Liver (tissue), 9 donors: Measurements from ENCODE around the gene ARHGEF3. TPM values are rescaled to one million over a fixed set of nuclear protein-coding genes. Genes with fewer than 3 reads are reported as not detected.

Source experiments
- DNase-seq: peaks from one replicate; pipeline ENCODE4 v3.0.0-alpha.2; 2017; ENCODE audit warnings: low spot score
- H3K27ac ChIP-seq, 2 donors: one replicate each; pipeline ENCODE4 v1.7.0; 2013; ENCODE audit warnings: inconsistent platforms in 2 of 2, low read length in 2 of 2, control low read depth in 1 of 2, low read depth in 1 of 2, mild to moderate bottlenecking in 1 of 2
- H3K27me3 ChIP-seq, 4 donors: one replicate each; pipeline versions ENCODE4 v1.6.1 to v1.7.0; 2013; ENCODE audit warnings: low read length in 3 of 4, inconsistent platforms in 1 of 4, mild to moderate bottlenecking in 1 of 4, moderate library complexity in 1 of 4; ENCODE audit not compliant: control insufficient read depth in 4 of 4, insufficient read depth in 4 of 4
- H3K36me3 ChIP-seq, 4 donors: one replicate each; pipeline versions ENCODE4 v1.6.1 to v1.7.0; 2013; ENCODE audit warnings: low read length in 3 of 4, mild to moderate bottlenecking in 3 of 4, low read depth in 1 of 4, moderate library complexity in 1 of 4; ENCODE audit not compliant: control insufficient read depth in 4 of 4, insufficient read depth in 3 of 4
- H3K4me1 ChIP-seq, 4 donors: one replicate each; pipeline versions ENCODE4 v1.6.1 to v1.7.0; 2013; ENCODE audit warnings: low read length in 3 of 4, mild to moderate bottlenecking in 3 of 4, moderate library complexity in 1 of 4; ENCODE audit not compliant: control insufficient read depth in 4 of 4, insufficient read depth in 4 of 4
- H3K4me3 ChIP-seq, 3 donors: one replicate each; pipeline versions ENCODE4 v1.6.1 to v1.7.0; 2013; ENCODE audit warnings: low read length in 3 of 3, control low read depth in 1 of 3, low read depth in 1 of 3, mild to moderate bottlenecking in 1 of 3
- H3K9ac ChIP-seq, 2 donors: one replicate each; pipeline ENCODE4 v1.7.0; 2013; ENCODE audit warnings: low read length in 2 of 2, mild to moderate bottlenecking in 2 of 2, moderate library complexity in 2 of 2, control low read depth in 1 of 2, low read depth in 1 of 2
- H3K9me3 ChIP-seq, 4 donors: one replicate each; pipeline versions ENCODE4 v1.6.1 to v1.7.0; 2013; ENCODE audit warnings: low read length in 3 of 4; ENCODE audit not compliant: control insufficient read depth in 4 of 4
- ATF3 ChIP-seq: IDR thresholded peaks from 2 replicates; pipeline ENCODE4 v1.6.1; 2016; ENCODE audit warnings: antibody characterized with exemption
- CTCF ChIP-seq: fragments of 150-350 bp; IDR thresholded peaks from 2 replicates; pipeline ENCODE4 v1.5.1; 2017; ENCODE audit warnings: improper control_type of control experiment, low read depth, low read length; ENCODE audit not compliant: missing input control
- EGR1 ChIP-seq, 2 donors: IDR thresholded peaks; 2 replicates each; pipeline ENCODE4 v1.6.1; 2016 to 2018; ENCODE audit warnings: antibody characterized with exemption in 2 of 2, low read depth in 2 of 2
- FOXA1 ChIP-seq: IDR thresholded peaks from 2 replicates; pipeline ENCODE4 v1.6.1; 2016; ENCODE audit warnings: antibody characterized with exemption
- FOXA2 ChIP-seq: IDR thresholded peaks from 2 replicates; pipeline ENCODE4 v1.6.1; 2016; ENCODE audit warnings: antibody characterized with exemption
- GABPA ChIP-seq, 2 donors: IDR thresholded peaks in 1 of 2; conservative IDR thresholded peaks in 1 of 2; 2 replicates each; pipeline ENCODE4 v1.6.1; 2016; ENCODE audit warnings: antibody characterized with exemption in 2 of 2, mild to moderate bottlenecking in 1 of 2, moderate library complexity in 1 of 2
- HNF4A ChIP-seq, 2 donors: conservative IDR thresholded peaks; 2 replicates each; pipeline ENCODE4 v1.6.1; 2016; ENCODE audit warnings: antibody characterized with exemption in 2 of 2, mild to moderate bottlenecking in 2 of 2
- HNF4G ChIP-seq: IDR thresholded peaks from 2 replicates; pipeline ENCODE4 v1.6.1; 2016; ENCODE audit warnings: antibody characterized with exemption
- MAX ChIP-seq: IDR thresholded peaks from 2 replicates; pipeline ENCODE4 v1.6.1; 2016; ENCODE audit warnings: antibody characterized with exemption
- NR2F2 ChIP-seq: IDR thresholded peaks from 2 replicates; pipeline ENCODE4 v1.6.1; 2016; ENCODE audit warnings: antibody characterized with exemption
- RAD21 ChIP-seq, 2 donors: IDR thresholded peaks; 2 replicates each; pipeline ENCODE4 v1.6.1; 2016; ENCODE audit warnings: antibody characterized with exemption in 2 of 2, mild to moderate bottlenecking in 2 of 2
- REST ChIP-seq: IDR thresholded peaks from 2 replicates; pipeline ENCODE4 v1.6.1; 2016; ENCODE audit warnings: antibody characterized with exemption, mild to moderate bottlenecking
- RXRA ChIP-seq, 2 donors: IDR thresholded peaks; 2 replicates each; pipeline ENCODE4 v1.6.1; 2017 to 2018; ENCODE audit warnings: antibody characterized with exemption in 2 of 2, mild to moderate bottlenecking in 1 of 2
- SP1 ChIP-seq: IDR thresholded peaks from 2 replicates; pipeline ENCODE4 v1.6.1; 2018; ENCODE audit warnings: antibody characterized with exemption, mild to moderate bottlenecking
- TAF1 ChIP-seq: conservative IDR thresholded peaks from 2 replicates; pipeline ENCODE4 v1.6.1; 2016; ENCODE audit warnings: antibody characterized with exemption, mild to moderate bottlenecking
- YY1 ChIP-seq: IDR thresholded peaks from 2 replicates; pipeline ENCODE4 v1.6.1; 2016; ENCODE audit warnings: antibody characterized with exemption, mild to moderate bottlenecking
- ZBTB33 ChIP-seq: IDR thresholded peaks from 2 replicates; pipeline ENCODE4 v1.6.1; 2016; ENCODE audit warnings: antibody characterized with exemption
- WGBS: extraction: QIAGEN DNeasy Blood & Tissue Kit; methylation state at CpG from one replicate; pipeline ENCODE4 v1.1.7; 2013; 5-methylcytosine and 5-hydroxymethylcytosine counted together
- polyA plus RNA-seq, 2 donors: library from polyadenylated mRNA; stranded (reverse) in 1 of 2; unstranded in 1 of 2; fragments of 200-250 nt in 1 of 2; fragments of >200 nt in 1 of 2; fragmentation: Nextera tagmentation in 1 of 2; extraction: Ambion mirVana in 1 of 2; gene quantifications; one replicate each; pipeline versions ENCODE4 v1.2.1 to v1.2.3, GENCODE V29; 2013 to 2015
- total RNA-seq, 2 donors: library from RNA; depleted of rRNA; stranded (reverse); fragments of >200 nt; gene quantifications; one replicate each; pipeline ENCODE4 v1.2.3, GENCODE V29; 2014
- donor health status: healthy.
- donor health status: healthy.
- donor health status: healthy.
- donor health status: healthy.
- donor health status: healthy.

The ARHGEF3 gene
- total and polyA plus RNA-seq, 4 donors = 1.6 to 7.9 (median 2.0) TPM

GRCh38 chr3:56810577-56811545, 9.1 kb upstream of the ARHGEF3 start:
- Histone ChIP-seq H3K4me3 (no peak overlapping the region), H3K4me1 (peaks cover 0 to 1% (median 0%) of the 10 kb centered on the region in 4 donors), H3K9ac (no peak overlapping the region), H3K36me3 (no peaks in the 10 kb centered on the region), H3K9me3 (no peaks in the 10 kb centered on the region), H3K27me3 (peaks cover 0 to 7% (median under 1%) of the 10 kb centered on the region in 4 donors), H3K27ac (no peak overlapping the region)
- TF ChIP-seq ATF3 (no peak), HNF4A (conservative IDR thresholded peaks at IDR 0.05) (no peak), REST (no peak), SP1 (no peak), YY1 (no peak), FOXA1 (no peak), TAF1 (no peak), ZBTB33 (no peak), MAX (no peak), CTCF (no peak), FOXA2 (no peak), NR2F2 (no peak)
- no peak for DNase-seq
- WGBS = 82% methylated on average over 6 of the region's 6 CpGs

GRCh38 chr3:56806407-56806806, 4.7 kb upstream of the ARHGEF3 start:
- Histone ChIP-seq H3K4me1 (peaks cover 0 to 11% (median 9%) of the 10 kb centered on the region in 4 donors), H3K4me3 (no peak overlapping the region), H3K9me3 (no peaks in the 10 kb centered on the region), H3K27me3 (peaks cover 0 to 3% (median 0%) of the 10 kb centered on the region in 4 donors), H3K9ac (no peak overlapping the region), H3K36me3 (no peaks in the 10 kb centered on the region), H3K27ac (no peak overlapping the region)
- TF ChIP-seq CTCF = no peak
- no peak for TF ChIP-seq GABPA (IDR thresholded peaks at IDR 0.05 in 1 of 2, conservative IDR thresholded peaks at IDR 0.05 in 1 of 2)
- TF ChIP-seq SP1 = no peak
- no peak for TF ChIP-seq TAF1
- no peak for TF ChIP-seq RXRA (IDR thresholded peaks at IDR 0.05)
- no peak for TF ChIP-seq FOXA2
- TF ChIP-seq RAD21 (IDR thresholded peaks at IDR 0.05) = no peak
- no peak for TF ChIP-seq HNF4G
- no peak for TF ChIP-seq YY1
- no peak for TF ChIP-seq NR2F2
- TF ChIP-seq FOXA1 = no peak
- TF ChIP-seq EGR1 (IDR thresholded peaks at IDR 0.05; ENCODE audit: low read depth in 2 of 2) = no peak
- no peak for TF ChIP-seq HNF4A (conservative IDR thresholded peaks at IDR 0.05)
- WGBS = 85% methylated on average over 5 of the region's 5 CpGs
- no peak for DNase-seq
